Eye (tissue), 1 donor: Measurements from ENCODE around the gene IFITM10.
"Not testable (repeated sequence)": the region's sequence is repeated elsewhere in the genome, so short reads cannot be mapped to it uniquely, and the experiment has no call there.

Experiments used
- DNase-seq: peaks from one replicate; pipeline ENCODE4 v3.0.0-alpha.2; 2015

The IFITM10 gene

DNA sequence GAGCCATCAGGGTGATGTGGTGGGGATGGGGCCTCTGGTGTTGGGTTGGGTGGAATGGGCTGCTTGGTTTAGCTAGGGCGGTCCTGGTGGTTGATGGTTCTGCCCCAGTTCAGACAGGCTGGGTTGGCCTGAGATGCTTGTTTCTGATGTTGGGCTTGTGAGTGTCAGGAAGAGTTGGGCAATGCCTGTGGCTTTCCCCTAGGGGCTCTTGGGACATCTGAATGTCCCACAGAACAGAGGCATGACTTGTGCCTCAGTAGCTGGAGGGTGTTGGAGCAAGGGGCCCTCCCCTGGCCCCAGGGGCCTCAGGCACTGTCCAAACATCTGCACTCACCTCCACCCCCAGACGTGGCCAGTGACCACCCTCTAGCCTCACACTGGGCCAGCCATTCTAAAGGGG lies 27.3 kb upstream of the IFITM10 start:
- no peak for DNase-seq

DNA sequence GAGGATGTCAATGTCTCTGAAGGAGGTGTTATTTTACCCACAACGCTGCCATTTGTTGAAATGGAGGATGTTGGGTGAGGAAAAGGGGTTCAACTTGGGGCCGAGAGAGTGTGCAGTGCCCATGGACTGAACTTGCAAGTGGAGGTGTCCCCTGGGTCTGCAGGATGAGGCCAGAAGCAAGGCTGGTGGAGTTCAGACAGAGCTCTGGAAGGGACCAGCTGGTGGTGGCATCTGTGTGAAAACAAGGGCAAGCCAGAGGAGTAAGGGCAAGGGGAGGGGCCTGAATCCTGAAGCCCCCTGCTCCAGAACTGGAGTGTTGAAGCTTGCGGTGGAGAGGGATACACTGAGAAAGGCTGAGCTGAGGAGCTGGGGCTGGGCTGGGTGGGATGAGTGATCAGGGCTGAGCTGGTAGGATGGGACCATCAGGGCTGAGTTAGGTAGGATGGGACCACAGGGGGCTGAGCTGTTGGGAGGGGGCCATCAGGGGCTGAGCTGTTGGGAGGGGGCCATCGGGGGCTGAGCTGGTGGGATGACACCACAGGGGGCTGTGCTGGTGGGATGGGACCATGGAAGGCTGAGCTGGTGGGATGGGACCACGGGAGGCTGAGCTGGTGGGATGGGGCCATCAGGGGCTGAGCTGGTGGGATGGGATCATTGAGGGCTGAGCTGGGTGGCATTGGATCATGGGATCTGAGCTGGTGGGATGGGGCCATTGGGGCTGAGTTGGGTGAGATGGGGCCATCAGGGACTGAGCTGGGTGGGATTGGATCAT lies 26.7 kb upstream of the IFITM10 start:
- no peak for DNase-seq

DNA sequence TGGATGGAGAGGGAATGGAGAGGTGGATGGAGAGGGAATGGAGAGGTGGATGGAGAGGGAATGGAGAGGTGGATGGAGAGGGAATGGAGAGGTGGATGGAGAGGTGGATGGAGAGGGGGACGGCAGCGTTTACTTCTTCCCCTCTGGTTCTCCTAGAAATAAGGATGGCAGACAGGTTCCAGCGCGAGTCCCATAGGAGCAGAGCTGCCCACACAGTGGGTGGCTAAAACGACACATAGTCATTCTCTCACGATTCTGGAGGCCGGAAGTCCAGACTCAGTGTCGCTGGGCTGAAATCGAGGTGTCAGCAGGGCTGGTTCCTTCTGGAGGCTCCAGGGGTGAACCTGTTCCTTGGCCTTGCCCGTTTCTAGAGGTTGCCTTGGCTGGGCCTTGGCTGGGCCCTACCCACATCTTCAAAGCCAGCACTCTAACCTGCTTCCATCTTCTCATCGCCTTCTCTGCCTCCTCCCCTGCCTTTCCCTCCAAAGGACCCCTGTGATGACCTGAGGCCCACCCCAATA lies 26.0 kb upstream of the IFITM10 start:
- no peak for DNase-seq

DNA sequence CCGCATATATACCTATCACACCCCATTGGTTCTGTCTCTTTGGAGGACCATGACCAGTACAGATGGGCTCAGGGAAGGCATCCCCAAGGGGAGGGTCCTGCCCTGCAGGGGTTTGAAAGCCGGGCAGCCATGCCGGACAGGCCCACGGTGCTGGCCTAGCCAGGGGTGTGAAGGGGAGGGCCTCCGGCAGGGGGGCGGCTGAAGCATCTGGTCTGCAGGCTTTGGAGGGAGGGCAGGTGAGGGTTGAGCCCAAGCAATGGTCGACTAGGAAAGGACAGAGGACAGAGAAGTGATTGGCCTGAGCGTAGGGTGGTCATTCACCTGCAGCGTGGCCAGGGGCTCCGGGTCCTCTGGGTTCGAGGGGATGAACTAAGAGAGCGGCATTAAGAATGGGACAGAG lies 24.5 kb upstream of the IFITM10 start:
- DNase-seq = no peak

DNA sequence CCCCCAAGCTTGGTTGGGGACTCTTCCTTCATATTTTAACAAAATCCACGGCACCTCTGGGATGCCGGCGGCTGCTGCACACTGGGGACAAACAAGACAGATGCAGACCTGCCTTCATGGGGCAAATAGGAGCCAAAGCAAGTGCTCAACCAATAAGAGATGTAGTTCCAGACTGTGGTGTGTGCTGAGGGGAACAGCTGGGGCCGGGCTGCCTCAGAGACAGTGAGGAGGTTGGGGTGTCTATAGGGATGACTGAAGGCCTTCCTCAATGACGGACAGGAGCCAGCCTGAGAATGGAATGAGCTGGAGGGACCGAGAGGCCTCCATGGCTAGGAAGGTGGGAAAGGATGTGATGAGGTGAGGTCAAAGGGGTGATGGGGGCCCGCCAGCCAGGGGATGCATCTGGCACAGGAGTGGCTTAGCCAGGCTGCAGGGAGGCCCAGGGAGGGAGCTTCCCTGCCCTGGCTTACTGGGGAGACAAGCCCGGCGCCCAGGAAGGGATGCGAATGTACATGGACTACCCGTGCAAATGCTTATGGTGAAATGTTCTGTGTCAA lies 23.7 kb upstream of the IFITM10 start:
- no peak for DNase-seq

DNA sequence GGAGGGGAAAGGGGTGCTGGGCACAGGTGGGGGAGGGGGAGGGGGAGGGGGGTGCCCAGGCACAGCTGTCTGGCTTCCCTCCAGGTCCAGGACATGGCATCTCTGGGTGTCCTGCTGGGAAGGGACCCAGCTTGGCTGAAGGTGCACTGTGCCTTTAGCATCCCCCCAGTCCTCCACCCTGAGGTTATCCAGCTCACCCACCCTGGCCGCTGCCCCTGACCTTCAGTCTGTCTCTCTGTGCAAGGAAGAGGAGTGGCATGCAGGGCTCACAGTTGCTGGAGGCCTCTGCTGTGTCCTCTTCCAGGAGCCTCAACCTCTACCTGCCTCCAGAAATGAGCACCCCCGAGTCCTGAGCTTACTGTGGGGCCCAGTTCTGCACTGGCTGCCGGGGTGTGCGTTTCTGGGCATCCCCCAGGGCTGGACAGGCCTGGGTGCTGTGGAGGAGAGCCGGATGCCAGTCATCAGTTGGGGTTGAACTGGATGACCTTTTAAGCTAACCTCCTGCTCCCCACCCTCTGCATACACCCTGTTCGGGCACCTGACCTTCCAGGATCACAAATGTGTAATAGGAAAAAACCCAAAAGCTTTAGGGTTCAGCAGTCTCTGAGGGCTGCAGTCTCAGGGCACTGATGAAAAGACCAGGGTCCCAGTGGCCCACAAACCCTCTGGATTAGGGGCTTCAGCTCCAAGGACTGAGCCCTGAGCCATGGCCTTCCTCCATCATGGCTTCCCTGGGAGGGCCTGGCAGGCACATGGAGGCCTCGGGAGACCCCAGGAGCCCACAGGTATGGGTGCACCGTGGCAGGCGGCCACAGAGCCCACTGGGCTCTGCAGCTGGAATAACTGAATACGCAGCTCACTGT lies 23.0 kb upstream of the IFITM10 start:
- DNase-seq = no peak

DNA sequence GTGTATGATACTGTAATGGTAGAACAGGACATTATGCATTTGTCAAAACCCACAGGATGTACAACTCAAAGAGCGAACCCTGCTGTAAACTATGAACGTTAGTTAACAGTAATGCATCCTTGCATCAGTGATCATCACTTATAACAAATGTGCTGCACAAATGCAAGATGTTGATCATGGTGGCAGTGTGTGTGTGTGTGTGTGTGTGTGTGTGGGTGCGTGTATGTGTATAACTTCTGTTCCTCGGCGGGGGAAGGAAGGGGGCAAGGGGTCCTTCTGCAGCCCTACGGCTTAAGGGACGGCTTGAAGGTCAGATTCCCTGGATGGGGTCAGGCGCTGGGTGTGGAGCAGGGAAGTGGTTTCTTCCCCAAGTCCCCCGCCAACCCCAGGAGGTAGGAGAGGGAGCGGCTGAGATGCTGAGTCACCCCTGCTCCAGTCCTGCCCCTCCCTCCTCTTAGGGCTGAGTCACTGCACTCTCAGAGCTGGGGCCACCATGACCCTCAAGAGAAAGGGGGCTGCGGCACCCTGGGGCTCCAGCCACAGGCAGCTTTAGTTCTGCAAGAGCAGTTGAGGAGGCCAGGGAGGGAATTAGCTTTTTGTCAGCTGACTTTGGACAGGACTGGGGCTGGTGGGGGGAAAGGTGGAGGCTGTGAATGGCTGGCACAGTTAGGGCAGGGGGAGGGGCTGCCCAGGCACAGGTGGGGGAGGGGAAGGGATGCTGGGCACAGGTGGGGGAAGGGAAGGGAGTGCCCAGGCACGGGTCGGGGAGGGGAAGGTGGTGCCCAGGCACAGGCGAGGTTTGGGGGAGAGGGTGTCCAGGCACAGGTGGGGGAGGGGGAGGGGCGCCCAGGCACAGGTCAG lies 22.1 kb upstream of the IFITM10 start:
- peak; percentile 71 for DNase-seq

DNA sequence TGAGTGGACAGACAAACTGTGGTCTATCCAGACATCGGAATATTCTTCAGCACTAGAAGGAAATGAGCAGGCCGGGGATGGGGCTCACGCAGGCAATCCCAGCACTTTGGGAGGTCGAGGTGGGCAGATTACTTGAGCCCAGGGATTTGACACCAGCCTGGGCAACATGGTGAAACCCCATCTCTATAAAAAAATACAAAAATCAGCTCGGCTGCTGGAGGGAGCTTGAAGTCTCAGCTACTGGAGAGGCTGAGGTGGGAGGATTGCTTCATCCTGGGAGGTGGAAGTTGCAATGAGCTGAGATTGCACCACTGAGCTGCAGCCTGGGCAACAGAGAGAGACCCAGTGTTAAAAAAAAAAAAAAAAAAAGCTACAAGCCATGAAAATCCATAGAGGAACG lies 21.3 kb upstream of the IFITM10 start:
- no peak for DNase-seq

DNA sequence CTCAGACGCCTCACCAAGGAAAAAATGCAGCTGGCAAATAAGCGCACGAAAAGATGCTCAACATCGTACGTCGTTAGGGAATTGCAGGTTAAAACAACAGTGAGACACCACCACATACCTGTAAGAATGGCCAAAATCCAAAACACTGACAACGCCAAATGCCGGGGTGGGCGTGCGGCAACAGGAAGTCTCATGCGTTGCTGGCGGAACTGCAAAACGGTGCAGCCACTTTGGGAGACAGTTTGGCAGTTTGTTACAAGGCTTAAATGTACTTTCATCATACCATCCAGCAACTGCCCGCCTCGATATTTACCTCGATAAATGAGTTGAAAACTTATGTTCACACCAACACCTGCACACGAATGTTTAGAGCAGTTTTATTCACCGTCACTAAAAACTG lies 20.9 kb upstream of the IFITM10 start:
- no peak for DNase-seq

DNA sequence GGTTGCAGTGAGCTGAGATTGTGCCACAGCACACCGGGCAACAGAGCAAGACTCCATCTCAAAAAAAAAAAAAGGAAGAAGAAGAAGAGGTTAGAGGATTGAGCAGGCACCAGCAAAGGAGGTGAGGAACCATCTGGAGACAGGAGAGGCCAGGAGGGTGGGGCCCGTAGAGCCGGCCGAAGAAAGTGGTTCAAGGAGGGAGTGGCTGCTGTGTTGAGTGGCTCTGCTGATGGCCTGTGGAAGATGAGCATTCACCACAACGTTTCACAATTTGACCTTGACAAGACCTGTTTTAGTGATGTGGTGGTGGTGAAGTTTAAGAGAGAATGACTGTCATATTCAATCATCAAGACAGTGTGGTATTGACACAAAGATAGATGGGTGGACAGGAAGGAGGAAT lies 20.1 kb upstream of the IFITM10 start:
- no peak for DNase-seq

DNA sequence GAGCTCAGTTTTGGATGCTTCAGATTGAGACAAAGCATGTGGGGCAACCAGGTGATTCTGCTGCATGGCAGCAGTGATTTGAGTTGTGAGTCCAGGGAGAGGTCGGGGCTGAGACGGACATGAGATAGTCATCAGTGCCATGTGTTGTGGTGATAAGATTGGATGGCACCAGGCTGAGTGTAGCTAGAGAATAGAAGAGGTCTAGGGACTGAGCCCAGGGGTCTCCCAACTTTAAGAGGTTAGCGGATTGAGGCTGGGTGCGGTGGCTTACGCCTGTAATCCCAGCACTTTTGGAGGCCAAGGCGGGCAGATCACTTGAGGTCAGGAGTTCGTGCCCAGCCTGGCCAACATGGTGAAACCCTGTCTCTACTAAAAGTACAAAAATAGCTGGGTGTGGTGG lies 19.7 kb upstream of the IFITM10 start:
- DNase-seq = no peak

DNA sequence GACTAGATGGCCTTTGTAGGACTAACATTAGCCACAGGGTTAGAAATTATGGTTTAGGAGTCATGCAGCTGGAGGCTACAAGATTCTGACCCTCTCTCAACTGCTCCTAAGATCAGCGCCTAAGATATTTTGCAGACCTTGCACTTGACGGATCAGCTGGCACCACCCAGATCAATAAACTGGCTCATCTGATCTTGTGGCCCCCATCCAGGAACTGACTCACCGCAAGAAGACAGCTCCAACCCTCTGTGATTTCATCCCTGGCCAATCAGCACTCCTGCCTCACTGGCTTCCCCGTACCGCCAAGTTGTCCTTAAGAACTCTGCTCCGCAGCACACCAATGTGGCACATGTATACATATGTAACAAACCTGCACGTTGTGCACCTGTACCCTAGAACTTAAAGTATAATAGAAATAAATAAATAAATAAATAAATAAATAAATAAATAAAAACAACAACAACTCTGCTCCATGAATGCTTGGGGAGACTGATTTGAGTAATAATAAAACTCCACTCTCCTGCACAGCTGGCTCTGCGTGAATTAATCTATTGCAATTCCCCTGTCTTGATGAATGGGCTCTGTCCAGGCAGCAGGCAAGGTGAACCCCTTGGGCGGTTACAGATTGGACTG lies 19.0 kb upstream of the IFITM10 start:
- not testable (repeated sequence) for DNase-seq

DNA sequence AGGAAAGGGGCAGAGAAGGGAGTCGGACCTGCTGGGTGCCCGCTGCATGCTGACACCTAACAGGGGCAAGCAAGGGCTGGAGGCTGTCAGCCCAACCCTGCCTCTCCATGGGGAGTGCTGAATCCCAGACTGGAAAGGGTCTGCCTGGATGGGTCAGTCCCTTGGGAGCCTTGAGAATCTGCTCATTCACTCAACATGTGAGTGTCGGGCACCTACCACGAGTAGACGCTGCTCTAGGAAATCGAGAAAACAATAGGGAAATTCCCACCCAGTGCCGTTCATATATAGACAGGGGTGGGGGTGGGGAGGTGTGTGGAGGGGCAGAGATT lies 17.7 kb upstream of the IFITM10 start:
- DNase-seq = no peak

DNA sequence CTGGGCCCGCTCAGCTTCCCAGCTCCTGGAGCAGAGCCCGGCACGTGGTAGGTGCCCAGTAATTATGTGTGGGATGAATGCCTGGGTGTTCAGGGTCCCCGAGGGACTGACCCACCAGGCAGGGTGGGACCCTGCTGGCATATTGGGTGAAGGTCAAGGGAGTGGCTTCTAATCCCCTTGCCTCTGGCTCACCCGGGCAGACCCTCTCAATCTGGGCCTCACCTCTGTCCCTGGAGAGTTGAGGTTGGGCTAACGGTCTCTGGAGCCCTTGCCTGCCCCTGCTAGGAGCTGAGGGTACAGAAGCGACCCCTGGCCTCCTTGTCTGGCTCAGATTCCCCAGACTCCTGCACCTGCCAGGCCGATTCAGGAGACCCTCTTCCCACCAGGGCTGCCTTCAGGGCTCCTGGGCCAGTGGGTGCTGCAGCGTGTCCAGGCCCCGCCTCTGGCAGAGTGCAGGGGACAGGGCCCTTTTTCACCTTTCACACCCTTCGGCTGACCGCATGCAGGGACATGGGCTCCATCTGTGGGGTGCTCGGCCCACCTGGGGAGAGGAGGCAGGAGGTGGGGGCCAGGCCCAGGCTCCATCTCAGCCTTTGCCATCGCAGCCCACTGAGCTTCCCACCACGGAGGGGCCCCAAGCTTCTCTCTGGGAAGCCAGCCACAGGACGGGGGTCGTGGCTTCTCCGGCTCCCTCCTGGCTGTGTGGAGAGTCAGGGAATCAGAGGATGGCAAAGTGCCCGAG lies 17.2 kb upstream of the IFITM10 start:
- no peak for DNase-seq

DNA sequence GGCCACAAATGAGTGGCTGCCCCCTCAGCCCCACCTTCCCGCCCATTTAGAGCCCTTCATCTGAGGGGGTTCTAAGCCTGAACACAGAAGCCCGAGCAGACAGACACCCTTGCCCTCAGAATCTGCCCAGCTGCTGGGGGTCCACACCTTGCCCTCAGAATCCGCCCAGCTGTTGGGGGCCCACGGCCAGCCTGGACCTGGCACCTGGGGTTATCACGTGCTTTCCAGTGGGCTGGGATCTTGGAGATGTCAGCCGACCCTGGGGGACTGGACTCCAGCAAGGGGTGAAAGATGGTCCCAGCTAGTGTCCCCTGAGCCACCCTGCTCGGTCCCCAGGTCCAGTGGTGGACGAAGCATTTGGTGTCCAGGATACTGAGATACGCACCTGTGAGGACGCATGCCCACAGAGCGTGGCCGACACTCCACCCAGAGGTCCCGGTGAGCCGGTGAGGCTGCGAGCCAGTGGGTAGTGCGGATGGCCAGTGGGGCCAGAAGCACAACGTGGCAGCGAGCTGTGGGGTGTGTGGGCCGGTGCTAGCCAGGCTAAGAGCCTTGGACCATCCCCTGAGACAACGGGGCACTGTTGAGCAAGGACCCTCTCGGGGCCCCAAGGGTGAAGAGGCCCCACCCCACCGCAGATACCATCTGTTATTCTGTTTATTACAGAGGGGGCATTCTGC lies 16.5 kb upstream of the IFITM10 start:
- DNase-seq = no peak

DNA sequence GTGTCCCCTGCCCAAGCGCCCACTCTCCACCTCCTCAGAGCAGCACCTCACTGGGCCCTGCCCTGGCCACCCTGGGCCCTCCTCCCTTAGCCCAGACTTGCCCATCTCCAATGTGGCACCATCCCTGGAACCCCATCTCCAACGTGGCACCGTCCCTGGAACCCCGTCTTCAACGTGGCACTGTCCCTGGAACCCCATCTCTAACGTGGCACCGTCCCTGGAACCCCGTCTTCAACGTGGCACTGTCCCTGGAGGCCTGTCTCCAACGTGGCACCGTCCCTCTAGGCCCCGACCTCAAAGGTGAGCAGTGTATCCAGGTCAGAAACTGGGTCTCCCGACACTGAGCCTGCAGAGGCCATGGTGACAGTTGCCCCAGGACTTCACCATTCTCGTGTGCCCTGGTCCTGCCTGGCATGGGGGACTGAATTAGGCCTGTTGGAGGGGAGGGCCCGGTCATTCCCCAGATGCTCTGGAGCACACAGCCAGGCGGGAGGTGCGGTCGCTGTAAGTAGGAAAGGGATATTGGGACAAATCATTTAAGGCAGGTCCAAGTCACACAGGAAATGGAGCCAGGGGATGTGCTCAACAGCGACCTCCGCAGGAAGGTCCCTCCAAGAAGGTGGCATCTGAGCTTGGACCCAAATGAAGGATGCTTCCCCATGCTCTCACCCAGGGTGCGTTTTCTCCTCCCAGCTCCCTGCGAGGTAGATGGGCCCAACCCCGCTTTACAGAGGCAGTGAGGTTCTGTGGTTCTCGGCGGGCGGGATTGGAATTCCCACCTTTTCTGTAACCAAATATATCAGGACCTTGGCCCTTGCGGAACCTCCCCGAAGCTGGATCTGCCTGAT lies 15.7 kb upstream of the IFITM10 start:
- no peak for DNase-seq

DNA sequence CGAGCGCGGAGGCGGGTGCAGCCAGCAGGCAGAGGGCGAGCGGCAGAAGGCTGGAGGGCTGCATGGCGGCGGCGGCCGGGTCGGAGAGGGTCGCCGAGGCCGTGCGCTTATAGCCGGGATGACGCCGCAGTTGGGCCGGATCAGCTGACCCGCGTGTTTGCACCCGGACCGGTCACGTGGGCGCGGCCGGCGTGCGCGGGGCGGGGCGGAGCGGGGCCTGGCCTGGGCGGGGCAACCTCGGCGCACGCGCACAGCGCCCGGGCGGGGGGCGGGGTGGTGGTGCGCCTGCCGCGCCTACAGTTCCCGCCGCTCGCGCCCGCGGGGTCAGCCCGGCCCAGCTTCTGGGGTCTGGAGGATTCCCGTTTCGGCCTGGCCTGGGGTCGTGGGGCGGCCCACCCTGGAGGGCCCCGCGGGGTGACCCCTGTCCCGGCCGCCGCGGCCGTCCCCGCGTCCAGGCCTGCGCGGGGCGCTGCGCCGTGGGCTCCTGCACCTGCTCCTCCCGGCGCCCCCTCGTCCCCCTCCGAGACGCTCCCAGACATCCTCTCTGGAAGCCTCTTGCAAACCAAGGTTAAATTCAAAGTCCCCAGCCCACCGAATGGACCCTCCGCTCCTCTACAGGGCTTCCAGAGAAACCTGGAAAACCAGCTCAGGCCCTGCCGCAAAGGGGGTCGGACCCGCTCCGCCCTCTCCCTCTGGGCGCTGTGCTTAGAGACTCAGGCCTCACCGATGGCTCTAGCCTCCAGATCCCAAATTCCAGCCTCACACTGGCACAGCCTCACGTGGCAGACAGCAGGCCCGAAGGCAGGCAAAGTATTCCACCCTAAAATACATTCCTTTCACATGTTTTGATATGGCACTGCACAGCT lies 13.6 kb upstream of the IFITM10 start, which contains the start of gene CTSD:
TSS of gene CTSD (minus strand) at position 132 of the 866 bp plus-strand sequence. CDS start at position 64, 68 bp downstream.
- peak; percentile 95 for DNase-seq

DNA sequence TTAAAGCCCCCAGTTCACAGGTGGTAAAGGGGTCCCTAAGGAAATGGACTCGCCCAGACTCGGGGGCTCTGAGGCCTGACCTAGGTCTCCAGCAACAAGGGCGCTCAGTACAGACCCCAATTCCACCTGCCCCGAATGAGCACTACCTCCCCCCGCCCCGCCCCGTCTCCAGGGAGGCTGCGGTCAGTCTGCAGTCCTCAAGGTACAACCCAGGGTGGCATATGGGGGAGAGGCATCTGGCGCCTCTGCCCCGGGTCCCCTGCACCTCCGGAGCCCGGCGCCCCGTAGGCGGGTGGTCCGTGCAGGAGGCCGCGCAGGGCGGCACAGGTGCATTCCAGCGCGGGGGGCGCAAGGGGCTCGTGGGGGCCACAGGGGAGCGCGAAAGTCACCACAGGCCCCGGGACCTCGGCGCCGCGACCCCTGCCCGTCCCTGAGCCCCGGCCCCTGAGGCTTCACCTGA lies 13.0 kb upstream of the IFITM10 start:
- DNase-seq = no peak
